ENCODE measurements around the gene SYT3. TPM values are rescaled to one million over a fixed set of nuclear protein-coding genes. Genes with fewer than 3 reads are reported as not detected.

The SYT3 gene, protein sequence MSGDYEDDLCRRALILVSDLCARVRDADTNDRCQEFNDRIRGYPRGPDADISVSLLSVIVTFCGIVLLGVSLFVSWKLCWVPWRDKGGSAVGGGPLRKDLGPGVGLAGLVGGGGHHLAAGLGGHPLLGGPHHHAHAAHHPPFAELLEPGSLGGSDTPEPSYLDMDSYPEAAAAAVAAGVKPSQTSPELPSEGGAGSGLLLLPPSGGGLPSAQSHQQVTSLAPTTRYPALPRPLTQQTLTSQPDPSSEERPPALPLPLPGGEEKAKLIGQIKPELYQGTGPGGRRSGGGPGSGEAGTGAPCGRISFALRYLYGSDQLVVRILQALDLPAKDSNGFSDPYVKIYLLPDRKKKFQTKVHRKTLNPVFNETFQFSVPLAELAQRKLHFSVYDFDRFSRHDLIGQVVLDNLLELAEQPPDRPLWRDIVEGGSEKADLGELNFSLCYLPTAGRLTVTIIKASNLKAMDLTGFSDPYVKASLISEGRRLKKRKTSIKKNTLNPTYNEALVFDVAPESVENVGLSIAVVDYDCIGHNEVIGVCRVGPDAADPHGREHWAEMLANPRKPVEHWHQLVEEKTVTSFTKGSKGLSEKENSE
- polyA plus RNA-seq (not detected in 3 replicates), polyA minus RNA-seq (not detected in 3 replicates)
- polyA plus RNA-seq (2011; ENCODE audit: low read depth), result not detected
- polyA plus RNA-seq (2011; cell fraction: cytosol; rRNA removed), result not detected in 2 replicates
- polyA plus RNA-seq (2011; cell fraction: nucleus; rRNA removed), result not detected in 2 replicates
- not detected in 2 replicates for polyA plus RNA-seq (2012; ENCODE audit: low replicate concordance)
- polyA minus RNA-seq (2011; cell fraction: cytosol; rRNA and poly(A)+ RNA removed), result not detected
- not detected in 2 replicates for polyA minus RNA-seq (2011; cell fraction: nucleus; rRNA and poly(A)+ RNA removed)

DNA sequence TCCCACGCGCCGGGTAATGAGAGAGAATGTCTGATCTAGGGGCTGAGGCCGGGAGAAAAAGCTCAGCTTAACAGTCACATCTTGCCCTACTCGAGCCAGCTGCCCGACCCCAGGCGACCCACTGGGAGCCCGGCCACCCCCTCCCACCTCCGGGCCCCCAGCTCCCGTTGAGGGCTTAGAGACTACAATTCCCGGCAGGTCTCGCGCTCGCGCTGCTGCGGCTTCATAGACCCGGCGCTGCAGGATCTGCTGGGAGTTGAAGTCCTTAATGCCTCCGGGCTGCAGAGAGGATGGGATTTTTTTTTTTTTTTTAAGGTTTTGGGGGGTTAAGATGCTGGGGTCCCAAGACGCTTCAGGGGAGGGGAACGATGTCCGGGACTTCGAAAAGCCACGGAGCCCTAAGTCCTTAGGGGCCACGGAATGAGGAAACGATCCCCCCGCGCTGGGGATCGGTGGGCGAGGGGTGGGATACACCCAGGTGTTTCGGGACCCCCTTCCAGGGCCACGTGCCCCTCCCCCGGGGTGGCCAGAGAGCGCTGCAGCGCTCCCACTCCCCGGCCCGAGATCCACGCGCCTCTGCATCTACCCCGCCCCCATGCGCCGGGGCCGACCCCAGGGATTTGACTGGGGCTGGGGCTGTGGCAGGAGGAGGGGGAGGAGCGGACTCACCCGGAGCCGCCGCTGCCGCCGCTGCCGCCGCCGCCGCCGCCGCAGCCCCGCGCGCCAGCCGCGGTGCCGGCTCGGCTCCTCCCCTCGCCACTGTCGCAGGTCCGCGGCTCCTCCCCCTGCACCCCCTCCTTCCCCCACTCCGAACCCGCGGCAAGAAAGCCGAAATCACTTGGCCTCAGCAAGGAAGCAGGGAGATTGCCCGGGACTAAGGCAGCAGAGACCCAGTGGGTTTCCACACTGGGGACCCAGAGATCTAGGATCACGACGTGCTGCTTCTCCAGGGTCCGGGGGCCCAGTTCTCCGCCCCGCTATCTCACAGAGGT is at the start of gene SYT3:
SYT3 (minus strand) TSS at position 761 of the 992 bp plus-strand sequence. CDS start 2,470 bp downstream, outside the sequence.
- FAIRE-seq, result no peak
- peaks cover 2% of the 10 kb centered on the region for H3K9me3 ChIP-seq (ENCODE audit: control insufficient read depth, low read depth, low read length)
- no peak within 1 kb of the TSS for H3K4me2 ChIP-seq (ENCODE audit: control insufficient read depth, extremely low read depth, insufficient read depth, low read depth, low read length)
- dilution Hi-C loops (cut with MboI; ENCODE audit: extremely low pct_ligation_motif_present, low sequenced_read_pairs), result no loop called here
- no peak within 1 kb of the TSS for H2AFZ ChIP-seq (ENCODE audit: control insufficient read depth, low read length)
- H3K4me3 ChIP-seq (ENCODE audit: control insufficient read depth in 2 of 3, extremely low read depth in 1 of 3, insufficient read depth in 2 of 3, low read depth in 1 of 3, low read length in 3 of 3), result peak within 1 kb of the TSS in 1 of 3 experiments; percentile 4
- no peak for DNase-seq (ENCODE audit: low read depth, low spot score)
- no peaks in the 10 kb centered on the region for H3K79me2 ChIP-seq (ENCODE audit: control insufficient read depth, insufficient read depth, low read length)
- no peaks in the 10 kb centered on the region for H4K20me1 ChIP-seq (ENCODE audit: control insufficient read depth, extremely low read depth, insufficient read depth, low read length)
- H3K9me1 ChIP-seq (ENCODE audit: control insufficient read depth, extremely low read depth, insufficient read depth, low read length), result no peaks in the 10 kb centered on the region
- H3K36me3 ChIP-seq (ENCODE audit: control insufficient read depth in 2 of 2, extremely low read depth in 1 of 2, insufficient read depth in 2 of 2, low read length in 2 of 2), result no peaks in the 10 kb centered on the region
- H3K4me1 ChIP-seq (ENCODE audit: control insufficient read depth, extremely low read depth, insufficient read depth, low read length), result no peaks in the 10 kb centered on the region
- TF ChIP-seq EZH2 (IDR thresholded peaks at IDR 0.05; ENCODE audit: low read length), result peak; percentile 54
- TF ChIP-seq, protein P1, sequence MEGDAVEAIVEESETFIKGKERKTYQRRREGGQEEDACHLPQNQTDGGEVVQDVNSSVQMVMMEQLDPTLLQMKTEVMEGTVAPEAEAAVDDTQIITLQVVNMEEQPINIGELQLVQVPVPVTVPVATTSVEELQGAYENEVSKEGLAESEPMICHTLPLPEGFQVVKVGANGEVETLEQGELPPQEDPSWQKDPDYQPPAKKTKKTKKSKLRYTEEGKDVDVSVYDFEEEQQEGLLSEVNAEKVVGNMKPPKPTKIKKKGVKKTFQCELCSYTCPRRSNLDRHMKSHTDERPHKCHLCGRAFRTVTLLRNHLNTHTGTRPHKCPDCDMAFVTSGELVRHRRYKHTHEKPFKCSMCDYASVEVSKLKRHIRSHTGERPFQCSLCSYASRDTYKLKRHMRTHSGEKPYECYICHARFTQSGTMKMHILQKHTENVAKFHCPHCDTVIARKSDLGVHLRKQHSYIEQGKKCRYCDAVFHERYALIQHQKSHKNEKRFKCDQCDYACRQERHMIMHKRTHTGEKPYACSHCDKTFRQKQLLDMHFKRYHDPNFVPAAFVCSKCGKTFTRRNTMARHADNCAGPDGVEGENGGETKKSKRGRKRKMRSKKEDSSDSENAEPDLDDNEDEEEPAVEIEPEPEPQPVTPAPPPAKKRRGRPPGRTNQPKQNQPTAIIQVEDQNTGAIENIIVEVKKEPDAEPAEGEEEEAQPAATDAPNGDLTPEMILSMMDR (optimal IDR thresholded peaks at IDR 0.05 in 1 of 3, IDR thresholded peaks at IDR 0.05 in 1 of 3, conservative IDR thresholded peaks at IDR 0.05 in 1 of 3; ENCODE audit: extremely low read depth in 1 of 3, insufficient read depth in 2 of 3, low read length in 3 of 3), result no peak
- no peak within 1 kb of the TSS for H3K27ac ChIP-seq (ENCODE audit: control insufficient read depth, insufficient read depth, low read length)
- H3K27me3 ChIP-seq (ENCODE audit: control insufficient read depth, extremely low read depth, insufficient read depth, low read length), result peaks cover 37% of the 10 kb centered on the region
- H3K9ac ChIP-seq (ENCODE audit: control insufficient read depth, extremely low read depth, insufficient read depth, low read length), result no peak within 1 kb of the TSS

DNA sequence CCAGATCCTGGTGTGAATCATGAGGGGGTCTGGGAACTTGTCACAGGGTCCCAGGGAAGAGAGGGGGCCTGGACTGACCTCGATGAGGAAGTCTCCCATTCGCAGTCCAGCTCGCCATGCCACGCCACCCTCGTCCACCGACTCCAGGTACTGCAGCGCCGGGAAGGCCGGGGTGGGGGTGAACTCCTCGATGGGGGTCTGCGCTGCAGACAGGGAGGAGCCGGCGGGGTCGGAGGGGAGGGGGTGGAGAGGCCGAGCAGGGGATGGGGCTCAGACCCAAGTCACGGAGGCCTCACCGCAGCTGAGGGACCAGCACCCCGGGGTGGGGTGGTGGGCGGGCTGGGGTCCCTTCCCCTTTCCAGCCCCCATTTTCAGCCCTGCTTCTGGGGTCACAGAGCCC is 49.1 kb upstream of the SYT3 start:
- Histone ChIP-seq H3K9ac (ENCODE audit: control insufficient read depth, extremely low read depth, insufficient read depth, low read length) (no peak overlapping the region), H3K4me2 (ENCODE audit: control insufficient read depth, extremely low read depth, insufficient read depth, low read depth, low read length) (no peak overlapping the region), H3K9me1 (ENCODE audit: control insufficient read depth, extremely low read depth, insufficient read depth, low read length) (no peaks in the 10 kb centered on the region), H3K79me2 (ENCODE audit: control insufficient read depth, insufficient read depth, low read length) (no peaks in the 10 kb centered on the region), H3K9me3 (ENCODE audit: control insufficient read depth, low read depth, low read length) (no peaks in the 10 kb centered on the region), H3K4me1 (ENCODE audit: control insufficient read depth, extremely low read depth, insufficient read depth, low read length) (no peaks in the 10 kb centered on the region), H2AFZ (ENCODE audit: control insufficient read depth, low read length) (no peak overlapping the region), H3K27ac (ENCODE audit: control insufficient read depth, insufficient read depth, low read length) (no peak overlapping the region), H3K4me3 (ENCODE audit: control insufficient read depth in 2 of 3, extremely low read depth in 1 of 3, insufficient read depth in 2 of 3, low read depth in 1 of 3, low read length in 3 of 3) (no peak overlapping the region), H3K36me3 (ENCODE audit: control insufficient read depth in 2 of 2, extremely low read depth in 1 of 2, insufficient read depth in 2 of 2, low read length in 2 of 2) (no peaks in the 10 kb centered on the region), H4K20me1 (ENCODE audit: control insufficient read depth, extremely low read depth, insufficient read depth, low read length) (no peaks in the 10 kb centered on the region), H3K27me3 (ENCODE audit: control insufficient read depth, extremely low read depth, insufficient read depth, low read length) (peaks cover 26% of the 10 kb centered on the region)
- DNase-seq (ENCODE audit: low read depth, low spot score), result no peak
- TF ChIP-seq, protein P1 (optimal IDR thresholded peaks at IDR 0.05 in 1 of 3, IDR thresholded peaks at IDR 0.05 in 1 of 3, conservative IDR thresholded peaks at IDR 0.05 in 1 of 3; ENCODE audit: extremely low read depth in 1 of 3, insufficient read depth in 2 of 3, low read length in 3 of 3), result no peak
- no peak for TF ChIP-seq EZH2 (IDR thresholded peaks at IDR 0.05; ENCODE audit: low read length)
- FAIRE-seq, result no peak
- dilution Hi-C loops (cut with MboI; ENCODE audit: extremely low pct_ligation_motif_present, low sequenced_read_pairs), result no loop called here
